ENCODE measurements around the gene TCEA2. TPM values are rescaled to one million over a fixed set of nuclear protein-coding genes. Genes with fewer than 3 reads are reported as not detected.

The TCEA2 gene
- total and polyA plus RNA-seq, 2 of the 13 experiments (the other 11 are each of a cell fraction or from before 2014, with no cell fraction given), result 28.1 to 33.7 TPM

- TF ChIP-seq THRA (CRISPR knock-in tag; IDR thresholded peaks at IDR 0.05; ENCODE audit: borderline replicate concordance) (peak; percentile 61), ZIK1 (CRISPR knock-in tag; IDR thresholded peaks at IDR 0.05; ENCODE audit: borderline replicate concordance, low read depth) (no peak), MXD4 (CRISPR knock-in tag; IDR thresholded peaks at IDR 0.05) (peak; percentile 12; the same call in 1 of the 2 replicates), ETS1 (CRISPR knock-in tag; IDR thresholded peaks at IDR 0.05) (no peak), RORA (CRISPR knock-in tag; IDR thresholded peaks at IDR 0.05) (no peak), FLYWCH1 (CRISPR knock-in tag; IDR thresholded peaks at IDR 0.05) (no peak), CREBL2 (CRISPR knock-in tag; IDR thresholded peaks at IDR 0.05; ENCODE audit: borderline replicate concordance) (no peak; the same call in 1 of the 2 replicates), ZBTB34 (CRISPR knock-in tag; IDR thresholded peaks at IDR 0.05) (peak; percentile 90; the same call in 1 of the 2 replicates), ETV6 (CRISPR knock-in tag; conservative IDR thresholded peaks at IDR 0.05) (no peak), ZNF362 (CRISPR knock-in tag; IDR thresholded peaks at IDR 0.05; ENCODE audit: borderline replicate concordance) (peak; percentile 38; the same call in 1 of the 2 replicates), NONO (IDR thresholded peaks at IDR 0.05) (no peak), NONO (CRISPR knock-in tag; conservative IDR thresholded peaks at IDR 0.05) (peak; percentile 58), ZNF775 (CRISPR knock-in tag; IDR thresholded peaks at IDR 0.05; ENCODE audit: borderline replicate concordance) (peak; percentile 80; the same call in 1 of the 2 replicates), MED1 (CRISPR knock-in tag; IDR thresholded peaks at IDR 0.05) (no peak), LCORL (IDR thresholded peaks at IDR 0.05) (no peak), LCORL (CRISPR knock-in tag; IDR thresholded peaks at IDR 0.05) (peak; percentile 44; the same call in 1 of the 2 replicates), MTA3 (CRISPR knock-in tag; IDR thresholded peaks at IDR 0.05) (no peak), SAP130 (CRISPR knock-in tag; IDR thresholded peaks at IDR 0.05; ENCODE audit: low read depth) (peak; percentile 80; the same call in 1 of the 2 replicates), GMEB2 (CRISPR knock-in tag; IDR thresholded peaks at IDR 0.05; ENCODE audit: low read depth) (no peak), ZNF577 (CRISPR knock-in tag; IDR thresholded peaks at IDR 0.05; ENCODE audit: borderline replicate concordance, low read depth) (no peak; the same call in 1 of the 2 replicates), ZNF639 (CRISPR knock-in tag; conservative IDR thresholded peaks at IDR 0.05) (0 out of 2 replicates have a peak, but pooled peaks have one; percentile 27)
Observed at GRCh38 chr20:64041040-64041780, 21.8 kb upstream of the TCEA2 start (continued).
